MM.1S (cell line): ENCODE measurements around the gene SERTAD2.

ENCODE experiments used
- DNase-seq: peaks from one replicate; pipeline ENCODE4 v3.0.0-alpha.2; 2015
- H2AFZ ChIP-seq: fragments of 300-600 bp; sonication (generic); 2 replicates; pipeline ENCODE4 v1.6.0; 2016; ENCODE audit warnings: antibody characterized with exemption, low read length
- H3F3A ChIP-seq: fragments of 300-600 bp; sonication (generic); 2 replicates; pipeline ENCODE4 v1.6.1; 2016; ENCODE audit warnings: mild to moderate bottlenecking, antibody characterized with exemption, low read length, moderate library complexity, mixed read lengths; ENCODE audit not compliant: insufficient read depth
- H3K27ac ChIP-seq: fragments of 300-600 bp; sonication (generic); 2 replicates; pipeline ENCODE4 v1.5.1; 2016; ENCODE audit warnings: mild to moderate bottlenecking, low read length
- H3K27me3 ChIP-seq: fragments of 300-600 bp; sonication (generic); replicated peaks from 2 replicates; pipeline ENCODE4 v1.6.0; 2016; ENCODE audit warnings: low read length; ENCODE audit not compliant: insufficient read depth
- H3K36me3 ChIP-seq: fragments of 300-600 bp; sonication (generic); replicated peaks from 2 replicates; pipeline ENCODE4 v1.6.1; 2016; ENCODE audit warnings: mild to moderate bottlenecking, low read length, mixed read lengths; ENCODE audit not compliant: insufficient read depth
- H3K4me1 ChIP-seq: fragments of 300-600 bp; sonication (generic); 2 replicates; pipeline ENCODE4 v1.6.1; 2016; ENCODE audit warnings: low read length, mixed read lengths
- H3K4me2 ChIP-seq: fragments of 300-600 bp; sonication (generic); 2 replicates; pipeline ENCODE4 v1.6.0; 2016; ENCODE audit warnings: low read depth, low read length
- H3K4me3 ChIP-seq: fragments of 300-600 bp; sonication (generic); 2 replicates; pipeline ENCODE4 v1.5.1; 2016; ENCODE audit warnings: low read length, mixed read lengths
- H3K79me2 ChIP-seq: fragments of 300-600 bp; sonication (generic); 2 replicates; pipeline ENCODE4 v1.6.1; 2016; ENCODE audit warnings: mixed run types, low read length, mixed read lengths
- H3K9ac ChIP-seq: fragments of 300-600 bp; sonication (generic); 2 replicates; pipeline ENCODE4 v1.6.1; 2016; ENCODE audit warnings: low read length, mixed read lengths
- H3K9me2 ChIP-seq: fragments of 300-600 bp; sonication (generic); replicated peaks from 2 replicates; pipeline ENCODE4 v1.6.1; 2016; ENCODE audit warnings: mild to moderate bottlenecking, low read length, mixed read lengths; ENCODE audit not compliant: insufficient read depth
- H3K9me3 ChIP-seq: fragments of 300-600 bp; sonication (generic); replicated peaks from 2 replicates; pipeline ENCODE4 v1.6.1; 2016; ENCODE audit warnings: mild to moderate bottlenecking, low read length, mixed read lengths; ENCODE audit not compliant: insufficient read depth
- H4K20me1 ChIP-seq: fragments of 300-600 bp; sonication (generic); 2 replicates; pipeline ENCODE4 v1.6.1; 2016; ENCODE audit warnings: mild to moderate bottlenecking, low read length, moderate library complexity, mixed read lengths; ENCODE audit not compliant: insufficient read depth
- CTCF ChIP-seq: fragments of 300-600 bp; sonication (generic); IDR thresholded peaks from 2 replicates; pipeline ENCODE4 v1.5.1; 2016; ENCODE audit warnings: antibody characterized with exemption, low read length, mixed read lengths
- EZH2 ChIP-seq: fragments of 300-600 bp; sonication (generic); optimal IDR thresholded peaks from 2 replicates; pipeline ENCODE3; 2017; ENCODE audit warnings: low read depth, mild to moderate bottlenecking, antibody characterized with exemption, low read length, mixed read lengths
- EZH2phosphoT487 ChIP-seq: fragments of 300-600 bp; sonication (generic); IDR thresholded peaks from 2 replicates; pipeline ENCODE4 v1.6.1; 2018; ENCODE audit warnings: antibody characterized with exemption, low read length

SERTAD2 gene

GRCh38 chr2:64637000-64637635 is 16.6 kb downstream of the SERTAD2 start:
- H3K9ac ChIP-seq, result peak overlapping the region; percentile 89

GRCh38 chr2:64635976-64636911 is 17.5 kb downstream of the SERTAD2 start:
- Histone ChIP-seq H3K9me2 (no peaks in the 10 kb centered on the region), H4K20me1 (no peaks in the 10 kb centered on the region), H3K9me3 (no peaks in the 10 kb centered on the region), H3K4me2 (peak overlapping the region; percentile 93), H3F3A (peaks cover 43% of the 10 kb centered on the region), H3K79me2 (peaks cover 84% of the 10 kb centered on the region), H3K27ac (peak overlapping the region; percentile 100), H3K36me3 (peaks cover 13% of the 10 kb centered on the region; the same call in 1 of the 2 replicates), H3K9ac (peak overlapping the region; percentile 89), H3K27me3 (no peaks in the 10 kb centered on the region), H2AFZ (0 out of 2 replicates have a peak overlapping the region, but pooled peaks have one; percentile 7), H3K4me3 (peak overlapping the region; percentile 53), H3K4me1 (peaks cover 49% of the 10 kb centered on the region)
- peak; percentile 94 for DNase-seq
- TF ChIP-seq CTCF (peak; percentile 31), EZH2phosphoT487 (no peak)

More at GRCh38 chr2:64637000-64637635, 16.6 kb downstream of the SERTAD2 start:
- H3K79me2 ChIP-seq, result peaks cover 85% of the 10 kb centered on the region
- no peaks in the 10 kb centered on the region for H3K27me3 ChIP-seq
- no peaks in the 10 kb centered on the region for H4K20me1 ChIP-seq
- peak overlapping the region; percentile 93 for H3K4me2 ChIP-seq
- H3K36me3 ChIP-seq, result peaks cover 13% of the 10 kb centered on the region; the same call in 1 of the 2 replicates
- H2AFZ ChIP-seq, result 0 out of 2 replicates have a peak overlapping the region, but pooled peaks have one; percentile 3
- H3K4me3 ChIP-seq, result peak overlapping the region; percentile 53
- H3K4me1 ChIP-seq, result peaks cover 57% of the 10 kb centered on the region
- TF ChIP-seq EZH2phosphoT487 (no peak), CTCF (no peak), EZH2 (no peak)
- peak overlapping the region; percentile 100 for H3K27ac ChIP-seq
- no peaks in the 10 kb centered on the region for H3K9me2 ChIP-seq
- H3K9me3 ChIP-seq, result no peaks in the 10 kb centered on the region
- peaks cover 43% of the 10 kb centered on the region for H3F3A ChIP-seq
- peak; percentile 77 for DNase-seq

- Histone ChIP-seq H3K4me3 (no peak overlapping the region), H2AFZ (no peak overlapping the region), H4K20me1 (no peaks in the 10 kb centered on the region), H3K9me2 (no peaks in the 10 kb centered on the region), H3K27me3 (no peaks in the 10 kb centered on the region), H3K9ac (no peak overlapping the region), H3K79me2 (peaks cover 75% of the 10 kb centered on the region), H3K4me2 (no peak overlapping the region), H3K27ac (no peak overlapping the region), H3K9me3 (no peaks in the 10 kb centered on the region), H3K4me1 (peaks cover 32% of the 10 kb centered on the region), H3K36me3 (peaks cover 13% of the 10 kb centered on the region; the same call in 1 of the 2 replicates), H3F3A (peaks cover 42% of the 10 kb centered on the region)
- TF ChIP-seq CTCF (no peak), EZH2 (no peak), EZH2phosphoT487 (no peak)
- no peak for DNase-seq
These were observed 19.1 kb downstream of the SERTAD2 start for GRCh38 chr2:64634345-64635267.
